Measurements from ENCODE around the gene KIFC3. TPM values are rescaled to one million over a fixed set of nuclear protein-coding genes. Genes with fewer than 3 reads are reported as not detected.

The KIFC3 gene
- total and polyA plus RNA-seq, 7 donors: 2.5 to 31.2 (median 10.0) TPM

GRCh38 chr16:57844416-57845030, 42.2 kb upstream of the KIFC3 start:
- H3K4me1 ChIP-seq: no peaks in the 10 kb centered on the region
- H3K27ac ChIP-seq: no peak overlapping the region
- no peaks in the 10 kb centered on the region for H3K36me3 ChIP-seq
- DNase-seq: no peak
- H3K27me3 ChIP-seq: no peaks in the 10 kb centered on the region
- H3K9me3 ChIP-seq: no peaks in the 10 kb centered on the region
- intact Hi-C loops (cut with DNase I): no loop called here
- H3K4me3 ChIP-seq: no peak overlapping the region
- WGBS, 2 donors: 90 to 91% methylated on average over 10 of the region's 10 CpGs
- TF ChIP-seq CTCF (IDR thresholded peaks at IDR 0.05): no peak
- no peak for TF ChIP-seq EP300 (IDR thresholded peaks at IDR 0.05)
- TF ChIP-seq POLR2A (IDR thresholded peaks at IDR 0.05): no peak
- no peak for TF ChIP-seq POLR2AphosphoS5 (IDR thresholded peaks at IDR 0.05)

- WGBS, 2 donors: 97 to 100% methylated on average over 1 of the region's 1 CpG
- Histone ChIP-seq H3K27me3 (no peaks in the 10 kb centered on the region), H3K4me1 (no peaks in the 10 kb centered on the region), H3K4me3 (no peak overlapping the region), H3K36me3 (no peaks in the 10 kb centered on the region), H3K9me3 (no peaks in the 10 kb centered on the region), H3K27ac (no peak overlapping the region)
- intact Hi-C loops (cut with DNase I): no loop called here
- TF ChIP-seq POLR2AphosphoS5 (IDR thresholded peaks at IDR 0.05): no peak
- TF ChIP-seq EP300 (IDR thresholded peaks at IDR 0.05): no peak
- no peak for TF ChIP-seq CTCF (IDR thresholded peaks at IDR 0.05)
- TF ChIP-seq POLR2A (IDR thresholded peaks at IDR 0.05): no peak
- no peak for DNase-seq
These were observed 41.1 kb upstream of the KIFC3 start for GRCh38 chr16:57843400-57843799.

- TF ChIP-seq POLR2AphosphoS5 (IDR thresholded peaks at IDR 0.05) (no peak), CTCF (IDR thresholded peaks at IDR 0.05) (no peak), POLR2A (IDR thresholded peaks at IDR 0.05) (no peak)
- no peaks in the 10 kb centered on the region for H3K36me3 ChIP-seq
- no peak for DNase-seq
- H3K27ac ChIP-seq: no peak overlapping the region
- 88% methylated on average over 5 of the region's 5 CpGs for WGBS, 2 donors
- no peaks in the 10 kb centered on the region for H3K4me1 ChIP-seq
- no peaks in the 10 kb centered on the region for H3K9me3 ChIP-seq
- H3K4me3 ChIP-seq: no peak overlapping the region
- intact Hi-C loops (cut with DNase I): no loop called here
- no peaks in the 10 kb centered on the region for H3K27me3 ChIP-seq
These were observed 40.3 kb upstream of the KIFC3 start for GRCh38 chr16:57842601-57843000.

- Histone ChIP-seq H3K4me3 (no peak overlapping the region), H3K9me3 (no peaks in the 10 kb centered on the region), H3K27me3 (no peaks in the 10 kb centered on the region), H3K4me1 (no peaks in the 10 kb centered on the region), H3K36me3 (no peaks in the 10 kb centered on the region), H3K27ac (no peak overlapping the region)
- DNase-seq: no peak
- intact Hi-C loops (cut with DNase I): no loop called here
- WGBS, 2 donors: 80 to 88% methylated on average over 8 of the region's 8 CpGs
- TF ChIP-seq POLR2A (IDR thresholded peaks at IDR 0.05): no peak
These were observed 38.5 kb upstream of the KIFC3 start for GRCh38 chr16:57840833-57841232.

- no peak for TF ChIP-seq CTCF (IDR thresholded peaks at IDR 0.05)
- TF ChIP-seq POLR2A (IDR thresholded peaks at IDR 0.05): no peak
- no peak for TF ChIP-seq POLR2AphosphoS5 (IDR thresholded peaks at IDR 0.05)
- no peak for TF ChIP-seq EP300 (IDR thresholded peaks at IDR 0.05)
- Histone ChIP-seq H3K27ac (no peak overlapping the region), H3K4me1 (no peaks in the 10 kb centered on the region), H3K9me3 (no peaks in the 10 kb centered on the region), H3K27me3 (no peaks in the 10 kb centered on the region), H3K4me3 (no peak overlapping the region), H3K36me3 (no peaks in the 10 kb centered on the region)
- no peak for DNase-seq
- 67 to 76% methylated on average over 13 of the region's 13 CpGs for WGBS, 2 donors
- intact Hi-C loops (cut with DNase I): no loop called here
These were observed 35.9 kb upstream of the KIFC3 start for GRCh38 chr16:57838161-57838560.

All from sigmoid colon (tissue), 7 donors.